ENCODE data around the gene CDC27.
"Not testable (repeated sequence)": the region's sequence is repeated elsewhere in the genome, so short reads cannot be mapped to it uniquely, and the experiment has no call there.

The CDC27 gene

DNA sequence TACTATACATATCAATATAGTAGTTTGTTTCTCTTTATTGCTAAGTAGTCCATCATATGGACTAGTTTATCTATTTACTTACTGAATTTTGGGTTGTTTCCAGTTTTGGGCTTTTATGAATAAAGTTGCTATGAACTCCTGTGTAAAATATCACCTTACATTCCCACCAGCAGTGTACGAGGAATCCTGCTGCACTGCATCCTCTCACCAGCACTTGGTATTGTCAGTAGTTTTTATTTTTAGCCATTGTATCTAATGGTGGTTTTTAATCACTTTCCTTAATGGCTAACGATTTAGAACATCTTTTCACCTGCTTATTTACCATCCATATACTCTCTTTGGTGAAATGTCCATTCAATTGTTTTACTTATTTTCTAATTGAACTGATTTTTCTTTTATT is 24.0 kb downstream of the CDC27 start:
- Mint-ChIP-seq H3K27ac (no peak overlapping the region), H3K9me3 (no peaks in the 10 kb centered on the region), H3K27me3 (no peaks in the 10 kb centered on the region), H3K4me3 (no peak overlapping the region), H3K36me3 (ENCODE audit: low read depth) (peaks cover 85% of the 10 kb centered on the region), H3K4me1 (ENCODE audit: low read depth) (peaks cover 22% of the 10 kb centered on the region)
- DNase-seq, result no peak

GRCh38 chr17:47164263-47164662 is 24.8 kb downstream of the CDC27 start:
- DNase-seq, result no peak
- Mint-ChIP-seq H3K36me3 (ENCODE audit: low read depth) (peaks cover 85% of the 10 kb centered on the region), H3K4me3 (no peak overlapping the region), H3K4me1 (ENCODE audit: low read depth) (peaks cover 22% of the 10 kb centered on the region), H3K27ac (no peak overlapping the region), H3K27me3 (no peaks in the 10 kb centered on the region), H3K9me3 (no peaks in the 10 kb centered on the region)

DNA sequence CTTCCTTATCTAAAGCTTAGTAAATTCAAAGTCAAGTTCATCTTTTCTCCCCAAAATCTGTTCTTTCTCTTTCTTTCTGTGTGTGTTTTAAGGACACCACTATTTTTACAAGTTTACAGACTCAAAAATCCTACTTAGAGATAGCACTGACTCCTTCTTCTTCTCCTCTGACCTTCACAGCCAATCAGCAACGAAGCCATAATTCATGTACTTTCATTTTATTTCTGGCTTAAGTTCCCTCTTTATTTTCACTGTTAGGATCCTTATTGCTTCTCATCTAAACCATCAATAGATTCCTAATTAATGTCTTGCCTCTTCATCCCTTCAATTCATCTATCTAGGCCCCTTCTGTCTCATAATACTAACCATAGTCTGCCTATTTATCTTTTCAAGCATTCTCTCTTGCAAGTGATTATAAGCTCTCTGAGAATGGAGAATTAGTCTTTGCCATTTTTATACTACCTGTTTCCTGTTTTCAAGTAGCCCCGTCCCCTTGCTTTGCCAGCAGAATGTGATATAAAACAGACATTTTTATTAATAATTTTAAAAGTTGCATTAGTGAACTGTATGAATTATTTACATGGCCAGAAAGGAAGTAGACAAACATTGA is 27.0 kb downstream of the CDC27 start:
- no peak for DNase-seq
- H3K9me3 Mint-ChIP-seq, result no peaks in the 10 kb centered on the region
- H3K27me3 Mint-ChIP-seq, result no peaks in the 10 kb centered on the region
- H3K4me1 Mint-ChIP-seq (ENCODE audit: low read depth), result peaks cover 22% of the 10 kb centered on the region
- no peak overlapping the region for H3K4me3 Mint-ChIP-seq
- peak overlapping the region; percentile 32 for H3K27ac Mint-ChIP-seq
- peaks cover 87% of the 10 kb centered on the region for H3K36me3 Mint-ChIP-seq (ENCODE audit: low read depth)

DNA sequence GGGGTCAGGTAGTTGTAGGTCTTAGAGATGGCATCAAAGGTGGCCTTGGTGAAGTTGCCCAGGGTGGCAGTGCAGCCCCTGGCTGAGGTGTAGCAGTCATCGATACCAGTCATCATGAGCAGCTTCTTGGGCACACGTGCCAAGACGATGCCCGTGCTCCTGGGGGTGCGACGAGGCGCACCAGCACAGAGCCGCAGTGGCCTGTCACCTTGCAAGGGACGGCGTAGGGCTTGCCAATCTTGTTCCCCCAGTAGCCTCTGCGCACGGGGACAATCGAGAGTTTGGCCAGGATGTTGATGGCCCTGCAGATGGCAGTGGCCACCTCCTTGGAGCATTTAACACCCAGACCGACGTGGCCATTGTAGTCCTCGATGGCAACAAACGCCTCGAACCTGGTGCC is 29.8 kb downstream of the CDC27 start:
- Mint-ChIP-seq H3K27ac (no peak overlapping the region), H3K9me3 (no peaks in the 10 kb centered on the region), H3K4me3 (no peak overlapping the region), H3K36me3 (ENCODE audit: low read depth) (peaks cover 91% of the 10 kb centered on the region), H3K4me1 (ENCODE audit: low read depth) (peaks cover 22% of the 10 kb centered on the region), H3K27me3 (no peaks in the 10 kb centered on the region)
- no peak for DNase-seq

DNA sequence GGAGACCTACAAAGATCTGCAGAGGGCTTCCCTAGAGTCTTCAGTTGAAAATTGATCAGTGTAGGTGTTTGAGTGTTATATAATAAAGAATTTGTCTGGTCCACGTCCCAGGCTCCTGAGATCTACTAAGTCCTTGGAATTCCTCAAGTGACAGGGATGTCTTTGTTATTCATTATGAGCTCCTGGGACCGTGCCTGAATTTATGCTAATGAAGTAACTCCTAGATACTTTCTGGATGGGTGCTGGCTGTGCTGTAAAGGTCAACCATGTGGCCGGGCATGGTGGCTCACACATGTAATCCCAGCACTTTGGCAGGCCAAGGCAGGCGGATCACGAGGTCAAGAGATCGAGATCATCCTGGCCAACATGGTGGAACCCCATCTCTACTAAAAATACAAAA is 43.7 kb downstream of the CDC27 start:
- H3K4me1 Mint-ChIP-seq (ENCODE audit: low read depth), result no peaks in the 10 kb centered on the region
- no peak for DNase-seq
- H3K4me3 Mint-ChIP-seq, result no peak overlapping the region
- no peaks in the 10 kb centered on the region for H3K9me3 Mint-ChIP-seq
- H3K27ac Mint-ChIP-seq, result no peak overlapping the region
- H3K36me3 Mint-ChIP-seq (ENCODE audit: low read depth), result peaks cover 80% of the 10 kb centered on the region
- H3K27me3 Mint-ChIP-seq, result no peaks in the 10 kb centered on the region

DNA sequence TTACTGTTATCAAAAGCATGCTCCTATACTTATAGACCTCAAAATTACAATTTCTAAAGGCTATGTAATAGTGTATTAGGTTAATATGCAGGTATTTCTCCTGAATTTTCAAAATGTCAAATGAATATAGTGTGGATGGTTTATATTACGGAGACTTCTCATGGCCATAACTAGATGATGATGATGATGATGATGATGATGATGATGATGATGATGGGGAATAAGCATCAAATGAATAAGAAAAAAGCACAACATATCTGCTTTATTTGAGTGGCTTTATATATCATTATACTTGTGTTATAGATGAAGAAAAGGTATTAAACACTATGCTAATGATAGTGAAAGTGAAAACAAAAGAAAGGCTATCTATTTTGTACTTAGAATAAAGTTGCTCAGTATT is 53.9 kb downstream of the CDC27 start:
- no peaks in the 10 kb centered on the region for H3K27me3 Mint-ChIP-seq
- no peaks in the 10 kb centered on the region for H3K4me1 Mint-ChIP-seq (ENCODE audit: low read depth)
- DNase-seq, result no peak

DNA sequence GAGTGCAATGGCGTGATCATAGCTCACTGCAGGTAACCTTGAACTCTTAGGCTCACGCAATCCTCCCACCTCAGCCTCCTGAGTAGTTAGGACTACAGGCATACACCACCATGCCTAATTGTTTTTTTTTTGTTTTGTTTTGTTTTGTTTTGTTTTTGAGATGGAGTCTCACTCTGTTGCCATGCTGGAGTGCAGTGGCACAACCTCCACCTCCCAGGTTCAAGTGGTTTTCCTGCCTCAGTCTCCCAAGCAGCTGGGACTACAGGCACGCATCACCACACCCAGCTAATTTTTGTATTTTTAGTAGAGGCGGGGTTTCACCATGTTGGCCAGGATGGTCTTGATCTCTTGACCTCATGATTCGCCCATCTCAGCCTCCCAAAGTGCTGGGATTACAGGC is 54.7 kb downstream of the CDC27 start:
- H3K36me3 Mint-ChIP-seq (ENCODE audit: low read depth), result peaks cover 67% of the 10 kb centered on the region
- not testable (repeated sequence) for H3K4me3 Mint-ChIP-seq, DNase-seq

More for the DNA sequence above, 53.9 kb downstream of the CDC27 start:
- H3K4me3 Mint-ChIP-seq, result no peak overlapping the region
- H3K9me3 Mint-ChIP-seq, result no peaks in the 10 kb centered on the region
- peaks cover 71% of the 10 kb centered on the region for H3K36me3 Mint-ChIP-seq (ENCODE audit: low read depth)
- no peak overlapping the region for H3K27ac Mint-ChIP-seq

DNA sequence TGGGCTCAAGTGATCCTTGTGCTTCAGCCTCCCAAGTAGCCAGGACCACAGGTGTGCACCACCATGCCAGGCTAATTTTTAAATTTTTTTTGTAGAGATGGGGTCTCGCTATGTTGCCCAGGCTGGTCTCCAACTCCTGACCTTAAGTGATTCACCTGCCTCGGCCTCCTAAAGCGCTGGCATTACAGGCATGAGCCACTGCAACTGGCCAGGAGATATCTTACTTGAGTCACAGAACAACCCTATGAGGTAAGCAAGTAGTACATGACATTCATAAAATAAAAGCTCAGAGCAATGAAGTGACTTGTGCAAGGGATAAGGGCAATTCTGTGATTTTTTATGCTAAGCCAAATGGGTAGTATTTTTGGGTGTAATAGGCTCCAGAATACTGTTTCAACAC is 57.3 kb downstream of the CDC27 start:
- DNase-seq, result no peak
- Mint-ChIP-seq H3K36me3 (ENCODE audit: low read depth) (peaks cover 63% of the 10 kb centered on the region), H3K9me3 (no peaks in the 10 kb centered on the region), H3K27ac (no peak overlapping the region), H3K4me1 (ENCODE audit: low read depth) (no peaks in the 10 kb centered on the region), H3K27me3 (no peaks in the 10 kb centered on the region), H3K4me3 (no peak overlapping the region)

More for the DNA sequence above, 54.7 kb downstream of the CDC27 start:
- not testable (repeated sequence) for H3K27ac Mint-ChIP-seq; H3K27me3 Mint-ChIP-seq; H3K4me1 Mint-ChIP-seq (ENCODE audit: low read depth); H3K9me3 Mint-ChIP-seq

DNA sequence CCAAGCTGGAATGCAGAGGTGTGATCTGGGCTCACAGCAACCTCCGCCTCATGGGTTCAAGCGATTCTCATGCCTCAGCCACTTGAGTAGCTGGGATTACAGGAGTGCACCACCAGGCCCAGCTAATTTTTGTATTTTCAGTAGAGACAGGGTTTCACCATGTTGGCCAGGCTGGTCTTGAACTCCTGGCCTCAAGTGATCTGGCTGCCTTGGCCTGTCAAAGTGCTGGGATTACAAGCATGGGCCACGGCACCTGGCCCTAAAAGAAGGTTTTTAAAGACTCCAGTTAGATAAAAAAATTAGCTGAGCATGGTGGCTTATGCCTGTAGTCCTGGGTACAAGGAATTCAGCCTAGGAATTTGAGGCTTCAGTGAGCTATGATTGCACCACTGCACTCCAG is 62.3 kb downstream of the CDC27 start:
- not testable (repeated sequence) for DNase-seq; H3K27me3 Mint-ChIP-seq; H3K9me3 Mint-ChIP-seq; H3K4me1 Mint-ChIP-seq (ENCODE audit: low read depth); H3K27ac Mint-ChIP-seq; H3K4me3 Mint-ChIP-seq
- H3K36me3 Mint-ChIP-seq (ENCODE audit: low read depth), result peaks cover 69% of the 10 kb centered on the region

DNA sequence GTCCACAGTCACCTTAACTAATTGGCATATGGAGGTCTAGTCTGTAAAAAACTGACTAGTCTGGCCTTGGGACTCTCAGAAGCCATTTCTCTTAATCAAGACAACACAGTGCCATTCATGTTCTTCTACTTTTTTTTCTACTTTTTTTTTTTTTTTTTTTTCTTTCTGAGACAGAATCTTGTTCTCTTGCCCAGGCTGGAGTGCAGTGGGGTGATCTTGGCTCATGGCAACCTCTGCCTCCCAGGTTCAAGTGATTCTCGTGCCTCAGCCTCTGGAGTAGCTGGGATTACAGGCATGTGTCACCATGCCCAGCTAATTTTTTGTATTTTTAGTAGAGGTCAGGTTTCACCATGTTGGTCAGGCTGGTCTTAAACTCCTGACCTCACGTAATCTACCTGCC is 65.8 kb downstream of the CDC27 start:
- not testable (repeated sequence) for DNase-seq, H3K27me3 Mint-ChIP-seq, H3K9me3 Mint-ChIP-seq, H3K27ac Mint-ChIP-seq, H3K4me3 Mint-ChIP-seq
- peaks cover 76% of the 10 kb centered on the region for H3K36me3 Mint-ChIP-seq (ENCODE audit: low read depth)
- H3K4me1 Mint-ChIP-seq (ENCODE audit: low read depth), result peaks cover 17% of the 10 kb centered on the region

- no peak overlapping the region for H3K4me3 Mint-ChIP-seq
- H3K36me3 Mint-ChIP-seq (ENCODE audit: low read depth), result peaks cover 60% of the 10 kb centered on the region
- peaks cover 17% of the 10 kb centered on the region for H3K4me1 Mint-ChIP-seq (ENCODE audit: low read depth)
- H3K27ac Mint-ChIP-seq, result peak overlapping the region; percentile 82
- no peaks in the 10 kb centered on the region for H3K9me3 Mint-ChIP-seq
- DNase-seq, result no peak
- no peaks in the 10 kb centered on the region for H3K27me3 Mint-ChIP-seq
Measured at GRCh38 chr17:47120521-47121095, 68.5 kb downstream of the CDC27 start.

DNA sequence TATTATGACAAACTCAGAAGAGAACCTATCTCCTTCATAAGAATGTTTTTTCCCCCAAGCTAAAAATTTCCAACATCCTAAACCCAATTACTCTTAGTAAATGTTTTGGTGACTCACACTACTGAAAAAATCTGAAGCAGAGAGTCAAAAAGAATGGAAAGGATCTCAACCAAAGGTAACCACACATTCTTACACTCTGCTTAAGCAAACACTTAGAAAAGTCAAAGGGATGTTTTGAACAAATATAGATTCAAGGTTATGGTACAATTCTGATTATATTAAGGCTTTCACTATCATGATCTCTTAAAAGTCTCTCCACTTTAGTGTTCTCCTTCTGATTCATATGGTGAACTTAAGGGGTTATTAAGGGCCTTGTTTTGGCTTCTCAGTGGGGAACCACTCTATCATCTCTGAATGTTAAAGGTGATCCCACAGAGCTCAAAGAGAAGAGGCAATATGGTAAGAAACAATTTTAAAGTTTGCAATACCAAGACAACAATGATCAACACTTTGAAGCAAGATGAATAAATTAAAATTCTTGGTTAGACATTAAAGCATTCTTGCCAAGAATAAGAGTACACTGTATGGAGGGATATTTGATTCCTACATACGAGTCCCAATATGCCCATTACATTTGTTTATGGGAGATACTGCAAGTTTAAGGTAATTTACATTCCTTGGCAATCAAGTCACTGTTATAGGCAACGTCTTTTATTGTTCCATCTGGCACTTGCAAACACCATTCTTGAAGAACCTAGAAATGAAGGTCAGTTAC is 69.2 kb downstream of the CDC27 start:
- H3K4me1 Mint-ChIP-seq (ENCODE audit: low read depth), result peaks cover 17% of the 10 kb centered on the region
- DNase-seq, result no peak
- H3K4me3 Mint-ChIP-seq, result no peak overlapping the region
- H3K9me3 Mint-ChIP-seq, result no peaks in the 10 kb centered on the region
- H3K36me3 Mint-ChIP-seq (ENCODE audit: low read depth), result peaks cover 58% of the 10 kb centered on the region
- no peaks in the 10 kb centered on the region for H3K27me3 Mint-ChIP-seq
- peak overlapping the region; percentile 82 for H3K27ac Mint-ChIP-seq

GRCh38 chr17:47117386-47117785 is 71.7 kb downstream of the CDC27 start:
- Mint-ChIP-seq H3K27me3 (no peaks in the 10 kb centered on the region), H3K36me3 (ENCODE audit: low read depth) (peaks cover 44% of the 10 kb centered on the region), H3K4me3 (no peak overlapping the region), H3K27ac (no peak overlapping the region), H3K9me3 (no peaks in the 10 kb centered on the region), H3K4me1 (ENCODE audit: low read depth) (peaks cover 17% of the 10 kb centered on the region)
- no peak for DNase-seq

DNA sequence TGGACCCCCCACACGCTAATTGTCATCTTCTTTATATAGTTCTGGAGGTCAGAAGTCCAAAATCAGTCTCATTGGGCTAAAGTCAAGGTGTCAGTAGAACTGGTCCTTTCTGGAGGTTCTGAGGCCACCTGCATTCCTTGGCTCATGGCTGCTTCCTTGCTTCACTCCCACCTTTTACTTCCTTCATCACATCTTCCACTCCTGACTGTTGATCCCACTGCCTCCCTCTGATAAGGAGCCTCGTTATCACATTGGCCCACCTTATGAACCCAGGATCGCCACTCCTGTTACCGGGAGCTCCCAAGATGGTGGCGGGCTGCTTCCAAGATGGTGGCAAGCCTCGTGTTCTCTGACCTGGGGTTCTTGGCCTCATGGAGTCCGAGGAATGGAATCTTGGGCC is 83.0 kb downstream of the CDC27 start:
- Mint-ChIP-seq H3K27me3 (peaks cover 11% of the 10 kb centered on the region), H3K4me1 (ENCODE audit: low read depth) (no peaks in the 10 kb centered on the region), H3K27ac (no peak overlapping the region), H3K36me3 (ENCODE audit: low read depth) (no peaks in the 10 kb centered on the region), H3K9me3 (no peaks in the 10 kb centered on the region), H3K4me3 (no peak overlapping the region)
- DNase-seq, result no peak

- H3K36me3 Mint-ChIP-seq (ENCODE audit: low read depth), result not testable (repeated sequence)
Measured at GRCh38 chr17:47105246-47105645, 83.8 kb downstream of the CDC27 start.

More at GRCh38 chr17:47105246-47105645, 83.8 kb downstream of the CDC27 start:
- H3K27ac Mint-ChIP-seq; DNase-seq; H3K4me3 Mint-ChIP-seq; H3K4me1 Mint-ChIP-seq (ENCODE audit: low read depth); H3K9me3 Mint-ChIP-seq; H3K27me3 Mint-ChIP-seq: not testable (repeated sequence)

Measured in activated T-cell treated with anti-CD3 and anti-CD28 coated beads, Interleukin-2, amount 50 U/mL, for 24 hours (primary cell).